HCT116 (cell line): Measurements from ENCODE around the gene HYAL1.

Source experiments
- CEBPB ChIP-seq: IDR thresholded peaks from 2 replicates; pipeline ENCODE4 v1.6.1; 2012; ENCODE audit warnings: low read depth
- CTCF ChIP-seq, 3 experiments: fragments of 200-600 bp in 1 of 3; sonication (generic) in 1 of 3; IDR thresholded peaks in 2 of 3; conservative IDR thresholded peaks in 1 of 3; 2 replicates each; pipeline ENCODE4 v1.5.1; 2012 to 2017; ENCODE audit warnings: low read depth in 2 of 3, low read length in 2 of 3, antibody characterized with exemption in 1 of 3, borderline replicate concordance in 1 of 3, control low read depth in 1 of 3, mild to moderate bottlenecking in 1 of 3, mixed read lengths in 1 of 3, mixed run types in 1 of 3, moderate library complexity in 1 of 3; ENCODE audit not compliant: insufficient read depth in 1 of 3
- EZH2 ChIP-seq: fragments of 200-600 bp; sonication (generic); IDR thresholded peaks from 2 replicates; pipeline ENCODE4 v1.6.1; 2017; ENCODE audit warnings: antibody characterized with exemption, mixed run types
- JUND ChIP-seq: IDR thresholded peaks from 2 replicates; pipeline ENCODE4 v1.6.1; 2012
- POLR2A ChIP-seq: IDR thresholded peaks from 2 replicates; pipeline ENCODE4 v1.7.0; 2011; ENCODE audit warnings: borderline replicate concordance; ENCODE audit not compliant: insufficient read depth, insufficient read length; ENCODE audit errors: extremely low read depth
- POLR2AphosphoS5 ChIP-seq: IDR thresholded peaks from 2 replicates; pipeline ENCODE4 v1.6.1; 2011; ENCODE audit warnings: mild to moderate bottlenecking, low read depth, low read length, moderate library complexity
- RAD21 ChIP-seq: IDR thresholded peaks from 2 replicates; pipeline ENCODE4 v1.6.1; 2012; ENCODE audit warnings: low read depth, mild to moderate bottlenecking
- SIN3A ChIP-seq: IDR thresholded peaks from 2 replicates; pipeline ENCODE4 v1.6.1; 2012; ENCODE audit warnings: low read depth
- SP1 ChIP-seq: IDR thresholded peaks from 2 replicates; pipeline ENCODE4 v1.6.1; 2012; ENCODE audit warnings: low read depth
- ZNF274 ChIP-seq: fragments of 200-500 bp; sonication (Bioruptor generic); IDR thresholded peaks from 2 replicates; pipeline ENCODE4 v1.6.1; 2014; ENCODE audit warnings: mild to moderate bottlenecking, low read depth, low read length, inconsistent platforms

GRCh38 chr3:50250514-50250913 is 52.9 kb downstream of the HYAL1 start:
- TF ChIP-seq CTCF (IDR thresholded peaks at IDR 0.05 in 2 of 3, conservative IDR thresholded peaks at IDR 0.05 in 1 of 3; ENCODE audit: borderline replicate concordance in 1 of 3, insufficient read depth in 1 of 3, low read depth in 2 of 3, low read length in 2 of 3): no peak
- no peak for TF ChIP-seq POLR2AphosphoS5
- no peak for TF ChIP-seq JUND
- TF ChIP-seq RAD21: no peak
- TF ChIP-seq CEBPB: no peak
- no peak for TF ChIP-seq POLR2A
- no peak for TF ChIP-seq ZNF274
- TF ChIP-seq EZH2: no peak
- no peak for TF ChIP-seq SIN3A
- no peak for TF ChIP-seq SP1
